Cardiac fibroblast (primary cell): ENCODE data around the gene TPCN1.

Experiments used
- DNase-seq, 2 donors: peaks; one replicate each; pipeline versions ENCODE4 v3.0.0 to v3.0.0-alpha.2; 2010; ENCODE audit warnings: low read depth in 2 of 2
- H3K4me3 ChIP-seq, 2 donors: replicated peaks in 1 of 2; 1 replicate in 1 of 2; 2 replicates in 1 of 2; pipeline ENCODE4 v1.5.1; 2011; ENCODE audit warnings: low read depth in 2 of 2, low read length in 2 of 2, mild to moderate bottlenecking in 2 of 2, moderate library complexity in 1 of 2
- TF ChIP-seq, protein P1 (sequence below): IDR thresholded peaks from one replicate; pipeline ENCODE4 v1.5.1; 2011; ENCODE audit warnings: low read depth, mild to moderate bottlenecking, low read length, inconsistent platforms

TPCN1 gene

GRCh38 chr12:113301811-113302210 lies 80.5 kb downstream of the TPCN1 start:
- TF ChIP-seq, protein P1, sequence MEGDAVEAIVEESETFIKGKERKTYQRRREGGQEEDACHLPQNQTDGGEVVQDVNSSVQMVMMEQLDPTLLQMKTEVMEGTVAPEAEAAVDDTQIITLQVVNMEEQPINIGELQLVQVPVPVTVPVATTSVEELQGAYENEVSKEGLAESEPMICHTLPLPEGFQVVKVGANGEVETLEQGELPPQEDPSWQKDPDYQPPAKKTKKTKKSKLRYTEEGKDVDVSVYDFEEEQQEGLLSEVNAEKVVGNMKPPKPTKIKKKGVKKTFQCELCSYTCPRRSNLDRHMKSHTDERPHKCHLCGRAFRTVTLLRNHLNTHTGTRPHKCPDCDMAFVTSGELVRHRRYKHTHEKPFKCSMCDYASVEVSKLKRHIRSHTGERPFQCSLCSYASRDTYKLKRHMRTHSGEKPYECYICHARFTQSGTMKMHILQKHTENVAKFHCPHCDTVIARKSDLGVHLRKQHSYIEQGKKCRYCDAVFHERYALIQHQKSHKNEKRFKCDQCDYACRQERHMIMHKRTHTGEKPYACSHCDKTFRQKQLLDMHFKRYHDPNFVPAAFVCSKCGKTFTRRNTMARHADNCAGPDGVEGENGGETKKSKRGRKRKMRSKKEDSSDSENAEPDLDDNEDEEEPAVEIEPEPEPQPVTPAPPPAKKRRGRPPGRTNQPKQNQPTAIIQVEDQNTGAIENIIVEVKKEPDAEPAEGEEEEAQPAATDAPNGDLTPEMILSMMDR = no peak
- DNase-seq = no peak
- no peak overlapping the region for H3K4me3 ChIP-seq

DNA sequence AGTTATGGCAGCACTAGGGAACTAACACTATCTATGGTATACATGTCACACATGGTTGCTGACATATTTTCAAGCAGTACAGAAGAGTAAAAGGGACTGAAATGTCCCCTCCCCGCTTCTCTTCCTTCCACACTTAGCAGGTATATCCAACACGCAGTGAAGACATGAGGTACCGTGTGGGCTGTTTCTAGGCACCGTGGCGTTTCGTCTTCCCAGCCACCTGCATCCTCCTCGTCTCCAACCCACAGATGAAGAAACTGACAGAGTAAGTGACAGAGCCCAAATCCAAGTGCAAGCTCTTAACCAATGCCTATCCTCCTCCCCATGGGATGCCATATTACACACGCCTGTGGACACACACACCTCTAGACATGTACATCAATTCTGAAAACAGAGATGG lies 81.2 kb downstream of the TPCN1 start:
- no peak for DNase-seq
- TF ChIP-seq, protein P1 = no peak
- H3K4me3 ChIP-seq = no peak overlapping the region

DNA sequence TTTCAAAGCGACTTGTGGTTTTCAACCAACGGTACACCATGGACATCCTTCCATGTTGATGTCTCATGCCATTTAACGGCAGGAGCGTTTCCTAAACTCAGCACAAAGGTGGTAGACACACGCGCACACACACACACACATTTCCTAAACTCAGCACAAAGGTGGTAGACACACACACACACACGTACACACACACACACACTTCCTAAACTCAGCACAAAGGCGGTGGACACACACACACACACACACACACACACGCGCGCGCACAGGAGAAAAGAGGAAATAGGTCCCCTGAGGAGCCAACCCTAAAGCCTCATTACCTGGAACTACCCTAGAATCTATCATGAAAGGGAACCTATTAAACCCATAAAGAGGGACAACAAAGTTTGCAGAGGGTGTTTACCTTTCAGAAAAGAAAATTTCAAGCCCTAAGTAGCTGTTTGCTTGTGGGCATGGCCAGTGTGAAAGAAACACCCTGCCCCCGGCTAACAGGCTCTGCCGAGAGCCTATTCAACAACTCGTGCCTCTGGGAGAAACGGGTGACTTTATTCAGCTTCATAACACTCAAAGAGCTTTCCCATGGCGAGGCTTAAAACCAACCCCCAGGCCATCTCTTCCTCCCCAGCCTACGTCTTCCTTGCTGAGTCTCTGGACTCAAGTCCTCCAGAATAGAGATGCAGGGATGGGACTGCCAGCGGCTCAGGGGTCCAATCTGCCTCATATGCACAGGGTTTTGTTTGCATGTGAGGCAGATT lies 81.8 kb downstream of the TPCN1 start:
- H3K4me3 ChIP-seq = no peak overlapping the region
- TF ChIP-seq, protein P1 = no peak
- DNase-seq = no peak

DNA sequence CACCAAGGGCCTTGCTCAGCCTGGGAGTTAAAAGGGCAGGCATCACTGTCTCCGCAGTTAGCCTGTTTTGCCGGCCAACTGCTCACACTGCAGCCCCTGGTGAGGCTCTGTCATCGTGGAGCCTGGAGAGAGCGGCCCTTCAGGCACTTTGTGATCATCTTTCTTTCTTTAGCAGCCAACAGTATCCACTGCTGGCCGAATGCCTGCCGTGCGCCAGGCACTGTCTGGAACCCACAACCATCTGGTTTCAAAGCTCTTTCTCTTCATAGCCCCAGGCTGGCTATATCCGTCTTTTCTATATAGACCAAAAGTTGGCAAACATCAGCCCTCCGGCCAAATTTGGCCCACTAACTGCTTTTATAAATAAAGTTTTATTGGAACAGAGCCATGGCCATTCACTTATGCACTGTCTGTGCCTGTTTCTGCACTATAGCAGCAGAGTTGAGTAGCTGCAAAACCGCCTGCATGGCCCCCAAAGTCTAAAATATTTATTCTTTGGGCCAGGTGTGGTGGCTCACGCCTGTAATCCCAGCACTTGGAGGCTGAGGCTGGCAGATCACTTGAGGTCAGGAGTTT lies 84.1 kb downstream of the TPCN1 start:
- no peak for DNase-seq
- H3K4me3 ChIP-seq = no peak overlapping the region
- TF ChIP-seq, protein P1 = no peak

DNA sequence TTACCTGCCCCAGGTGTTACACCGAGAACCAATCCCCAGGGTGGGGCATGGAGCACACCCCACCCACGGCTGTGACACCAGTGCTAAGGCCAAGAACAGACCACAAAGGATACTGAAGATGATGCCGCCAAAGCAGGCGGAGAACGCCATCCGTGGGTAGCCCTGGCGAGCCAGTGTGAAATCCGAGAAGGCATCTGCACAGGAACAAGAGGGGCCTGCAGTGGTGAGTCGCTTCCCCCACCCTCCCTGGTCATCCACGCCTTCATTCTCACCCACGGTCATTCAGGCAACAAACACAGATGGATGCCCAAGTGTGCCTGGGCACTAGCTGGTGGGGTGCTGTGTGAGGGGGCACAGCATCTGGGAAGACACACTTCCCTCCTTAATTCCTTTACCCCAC lies 85.1 kb downstream of the TPCN1 start:
- no peak overlapping the region for H3K4me3 ChIP-seq
- TF ChIP-seq, protein P1 = no peak
- no peak for DNase-seq

DNA sequence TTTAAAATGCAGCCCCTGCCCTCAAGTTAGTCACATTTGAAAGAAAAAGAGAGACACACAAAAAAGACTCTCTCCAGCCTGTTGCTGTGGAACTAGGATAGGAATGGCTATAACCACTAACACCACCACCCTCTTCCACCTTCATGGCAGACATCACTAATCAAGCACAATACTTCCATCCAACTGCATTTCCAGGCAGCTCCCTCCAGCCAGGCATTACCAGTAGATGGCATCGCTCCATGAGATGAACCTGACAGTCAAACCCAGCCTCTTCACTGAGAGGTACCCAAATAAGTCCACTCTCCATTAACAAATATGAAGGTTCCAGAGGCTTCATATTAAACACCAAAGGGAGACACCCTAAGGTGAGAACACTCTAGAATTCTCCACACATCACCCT lies 89.2 kb downstream of the TPCN1 start:
- no peak overlapping the region for H3K4me3 ChIP-seq
- TF ChIP-seq, protein P1 = no peak
- no peak for DNase-seq
